Sigmoid colon (tissue), 7 donors: ENCODE data around the gene PAPPA. TPM values are rescaled to one million over a fixed set of nuclear protein-coding genes. Genes with fewer than 3 reads are reported as not detected.

Experiments used
- DNase-seq: peaks from one replicate; pipeline ENCODE4 v3.0.0-alpha.2; 2019
- H3K27ac ChIP-seq, 4 donors: fragments of 200-600 bp; sonication (generic); one replicate each; pipeline ENCODE4 v1.5.1; 2016 to 2019; ENCODE audit warnings: mild to moderate bottlenecking in 1 of 4
- H3K27me3 ChIP-seq, 3 donors: fragments of 200-600 bp; sonication (generic); one replicate each; pipeline ENCODE4 v1.5.1; 2019; ENCODE audit warnings: mild to moderate bottlenecking in 1 of 3
- H3K36me3 ChIP-seq, 4 donors: fragments of 200-600 bp; sonication (generic); one replicate each; pipeline ENCODE4 v1.5.1; 2016 to 2019
- H3K4me1 ChIP-seq, 4 donors: fragments of 200-600 bp; sonication (generic); one replicate each; pipeline ENCODE4 v1.5.1; 2017 to 2019
- H3K4me3 ChIP-seq, 4 donors: fragments of 200-600 bp; sonication (generic); one replicate each; pipeline ENCODE4 v1.5.1; 2017 to 2019; ENCODE audit warnings: mild to moderate bottlenecking in 2 of 4, moderate library complexity in 1 of 4
- H3K9me3 ChIP-seq, 4 donors: fragments of 200-600 bp in 3 of 4; sonication (generic) in 3 of 4; one replicate each; pipeline versions ENCODE4 v1.5.1 to v1.6.1; 2013 to 2019
- CTCF ChIP-seq, 4 experiments: fragments of 450-650 bp in 3 of 4; fragments of 200-600 bp in 1 of 4; IDR thresholded peaks; one replicate each; pipeline ENCODE4 v1.5.1; 2016 to 2019; ENCODE audit warnings: antibody characterized with exemption in 4 of 4, mild to moderate bottlenecking in 3 of 4, moderate library complexity in 2 of 4
- EP300 ChIP-seq, 4 donors: sonication (generic); formaldehyde crosslinking; IDR thresholded peaks; one replicate each; pipeline ENCODE4 v1.6.1; 2017; ENCODE audit warnings: antibody characterized with exemption in 4 of 4
- POLR2A ChIP-seq, 2 donors: fragments of 450-650 bp; IDR thresholded peaks; one replicate each; pipeline ENCODE4 v1.6.1; 2016; ENCODE audit warnings: antibody characterized with exemption in 2 of 2, mild to moderate bottlenecking in 2 of 2, moderate library complexity in 2 of 2
- POLR2AphosphoS5 ChIP-seq, 4 donors: sonication (generic); formaldehyde crosslinking; IDR thresholded peaks; one replicate each; pipeline ENCODE4 v1.6.1; 2017; ENCODE audit warnings: antibody characterized with exemption in 4 of 4
- WGBS, 2 donors: extraction: QIAGEN DNeasy Blood & Tissue Kit; methylation state at CpG; one replicate each; pipeline ENCODE4 v1.1.7; 2013; 5-methylcytosine and 5-hydroxymethylcytosine counted together
- intact Hi-C: fragments of 100-400 bp; cut with DNase I; formaldehyde crosslinking; loops from one replicate; pipeline ENCODE4 v1.15.1; 2023
- polyA plus RNA-seq, 3 donors: library from polyadenylated mRNA; stranded (reverse); fragments of 200-250 nt; gene quantifications; one replicate each; pipeline ENCODE4 v1.2.3, GENCODE V29; 2013
- total RNA-seq, 4 donors: library from RNA; depleted of rRNA; stranded (reverse); fragments of >200 nt; gene quantifications; one replicate each; pipeline ENCODE4 v1.1.0, GENCODE V29; 2016
- donor health status: healthy with polysubstance abuse.
- donor health status: Bipolar disorder and iron deficiency.
- donor health status: healthy.

PAPPA gene
- total and polyA plus RNA-seq, 7 donors: under 0.01 to 6.6 (median 3.6) TPM

GRCh38 chr9:116262448-116262847, 108.9 kb downstream of the PAPPA start:
- Histone ChIP-seq H3K4me1 (no peaks in the 10 kb centered on the region), H3K4me3 (no peak overlapping the region), H3K27me3 (no peaks in the 10 kb centered on the region), H3K9me3 (peaks cover 0 to 2% (median 0%) of the 10 kb centered on the region in 4 donors), H3K27ac (no peak overlapping the region), H3K36me3 (no peaks in the 10 kb centered on the region)
- no peak for TF ChIP-seq POLR2AphosphoS5 (IDR thresholded peaks at IDR 0.05)
- no peak for TF ChIP-seq EP300 (IDR thresholded peaks at IDR 0.05)
- no peak for TF ChIP-seq CTCF (IDR thresholded peaks at IDR 0.05)
- no peak for TF ChIP-seq POLR2A (IDR thresholded peaks at IDR 0.05)
- intact Hi-C loops: no loop called here
- 71 to 72% methylated on average over 5 of the region's 5 CpGs for WGBS, 2 donors
- DNase-seq: no peak

GRCh38 chr9:116264361-116264760, 110.8 kb downstream of the PAPPA start:
- Histone ChIP-seq H3K4me1 (no peaks in the 10 kb centered on the region), H3K27ac (no peak overlapping the region), H3K27me3 (no peaks in the 10 kb centered on the region), H3K36me3 (no peaks in the 10 kb centered on the region), H3K9me3 (peaks cover 0 to 2% (median 0%) of the 10 kb centered on the region in 4 donors), H3K4me3 (no peak overlapping the region)
- 51 to 58% methylated on average over 1 of the region's 1 CpG for WGBS, 2 donors
- TF ChIP-seq CTCF (IDR thresholded peaks at IDR 0.05) (no peak), POLR2A (IDR thresholded peaks at IDR 0.05) (no peak), EP300 (IDR thresholded peaks at IDR 0.05) (no peak), POLR2AphosphoS5 (IDR thresholded peaks at IDR 0.05) (no peak)
- intact Hi-C loops: no loop called here
- no peak for DNase-seq

- Histone ChIP-seq H3K36me3 (no peaks in the 10 kb centered on the region), H3K9me3 (peaks cover 0 to 2% (median 0%) of the 10 kb centered on the region in 4 donors), H3K4me1 (no peaks in the 10 kb centered on the region), H3K27me3 (no peaks in the 10 kb centered on the region), H3K4me3 (no peak overlapping the region), H3K27ac (no peak overlapping the region)
- 78 to 81% methylated on average over 1 of the region's 1 CpG for whole genome bisulfite sequencing, 2 donors
- DNase-seq: no peak
- no peak for TF ChIP-seq EP300 (IDR thresholded peaks at IDR 0.05)
- no peak for TF ChIP-seq POLR2AphosphoS5 (IDR thresholded peaks at IDR 0.05)
- no peak for TF ChIP-seq POLR2A (IDR thresholded peaks at IDR 0.05)
- no peak for TF ChIP-seq CTCF (IDR thresholded peaks at IDR 0.05)
- intact Hi-C loops: no loop called here
These were observed 113.4 kb downstream of the PAPPA start for GRCh38 chr9:116267021-116267420.

GRCh38 chr9:116269250-116269649, 115.7 kb downstream of the PAPPA start:
- Histone ChIP-seq H3K27ac (no peak overlapping the region), H3K4me3 (no peak overlapping the region), H3K9me3 (peaks cover 0 to 2% (median 0%) of the 10 kb centered on the region in 4 donors), H3K36me3 (no peaks in the 10 kb centered on the region), H3K27me3 (no peaks in the 10 kb centered on the region), H3K4me1 (no peaks in the 10 kb centered on the region)
- intact Hi-C loops: no loop called here
- DNase-seq: no peak
- TF ChIP-seq POLR2A (IDR thresholded peaks at IDR 0.05): no peak
- TF ChIP-seq EP300 (IDR thresholded peaks at IDR 0.05): no peak
- TF ChIP-seq CTCF (IDR thresholded peaks at IDR 0.05): no peak
- TF ChIP-seq POLR2AphosphoS5 (IDR thresholded peaks at IDR 0.05): no peak
- 89 to 92% methylated on average over 2 of the region's 2 CpGs for WGBS, 2 donors

- Histone ChIP-seq H3K36me3 (no peaks in the 10 kb centered on the region), H3K4me3 (no peak overlapping the region), H3K4me1 (no peaks in the 10 kb centered on the region), H3K27me3 (no peaks in the 10 kb centered on the region), H3K9me3 (peaks cover 0 to 2% (median 0%) of the 10 kb centered on the region in 4 donors), H3K27ac (no peak overlapping the region)
- TF ChIP-seq CTCF (IDR thresholded peaks at IDR 0.05) (no peak), POLR2A (IDR thresholded peaks at IDR 0.05) (no peak), EP300 (IDR thresholded peaks at IDR 0.05) (no peak), POLR2AphosphoS5 (IDR thresholded peaks at IDR 0.05) (no peak)
- 79 to 86% methylated on average over 3 of the region's 3 CpGs for WGBS, 2 donors
- no peak for DNase-seq
- intact Hi-C loops: no loop called here
These were observed 117.0 kb downstream of the PAPPA start for GRCh38 chr9:116270546-116270945.
